H1 (cell line): Measurements from ENCODE around the gene PLCL2. TPM values are rescaled to one million over a fixed set of nuclear protein-coding genes. Genes with fewer than 3 reads are reported as not detected.

Experiments
- CTCF ChIA-PET: fragments of 300-600 bp; sonication (Branson Sonifier 250); formaldehyde crosslinking; loops from one replicate; lab custom pipeline; 2021; ENCODE audit not compliant: partially characterized antibody; lab: Charles Lee
- POLR2A ChIA-PET: fragments of 300-600 bp; sonication (Branson Sonifier 250); formaldehyde crosslinking; loops from one replicate; lab custom pipeline; 2021; ENCODE audit warnings: inconsistent platforms; ENCODE audit not compliant: partially characterized antibody; lab: Charles Lee
- DNase-seq, 2 experiments: peaks; one replicate each; pipeline versions ENCODE4 v3.0.0 to v3.0.0-alpha.2; 2010 to 2022; ENCODE audit warnings: low spot score in 2 of 2, low read depth in 1 of 2, mixed read lengths in 1 of 2
- FAIRE-seq: peaks from 2 replicates; lab custom pipeline; 2011; peaks lifted over from hg19 to GRCh38; lab: Jason Lieb, UNC
- H2AFZ ChIP-seq: 2 replicates; pipeline ENCODE4 v1.8.1; 2012; ENCODE audit warnings: low read length, inconsistent platforms
- H2AK5ac ChIP-seq: 2 replicates; pipeline ENCODE4 v1.6.1; 2013; ENCODE audit warnings: low read depth, low read length
- H2BK120ac ChIP-seq: replicated peaks from 2 replicates; pipeline ENCODE3; 2013; ENCODE audit warnings: low read depth, low read length, inconsistent platforms
- H2BK12ac ChIP-seq: 2 replicates; pipeline ENCODE4 v1.6.1; 2013; ENCODE audit warnings: low read depth, low read length
- H2BK15ac ChIP-seq: 2 replicates; pipeline ENCODE4 v1.6.1; 2013; ENCODE audit warnings: low read length
- H2BK20ac ChIP-seq: 2 replicates; pipeline ENCODE4 v1.6.1; 2013; ENCODE audit warnings: low read length
- H2BK5ac ChIP-seq: 2 replicates; pipeline ENCODE4 v1.6.1; 2013; ENCODE audit warnings: low read depth, low read length
- H3K14ac ChIP-seq: 2 replicates; pipeline ENCODE4 v1.6.1; 2013; ENCODE audit warnings: inconsistent platforms; ENCODE audit not compliant: insufficient read length
- H3K18ac ChIP-seq: 2 replicates; pipeline ENCODE4 v1.6.1; 2013; ENCODE audit warnings: low read length; ENCODE audit errors: extremely low read depth
- H3K23ac ChIP-seq: 2 replicates; pipeline ENCODE4 v1.6.1; 2013; ENCODE audit warnings: inconsistent platforms; ENCODE audit not compliant: insufficient read length
- H3K23me2 ChIP-seq: 2 replicates; pipeline ENCODE4 v1.6.1; 2013; ENCODE audit warnings: low read depth, low read length
- H3K27ac ChIP-seq: 2 replicates; pipeline ENCODE4 v1.6.1; 2011; ENCODE audit warnings: low read depth, low read length, inconsistent platforms
- H3K27me3 ChIP-seq, 4 experiments: replicated peaks in 1 of 4; 1 replicate in 1 of 4; 2 replicates in 3 of 4; pipeline versions ENCODE4 v1.6.1 to v1.8.1; 2011 to 2013; ENCODE audit warnings: low read length in 3 of 4, mild to moderate bottlenecking in 3 of 4, inconsistent platforms in 2 of 4, mixed read lengths in 2 of 4, moderate library complexity in 1 of 4; ENCODE audit not compliant: control insufficient read depth in 3 of 4, insufficient read depth in 3 of 4; ENCODE audit errors: extremely low read depth in 1 of 4
- H3K36me3 ChIP-seq, 4 experiments: 2 replicates each; pipeline versions ENCODE4 v1.6.1 to v1.8.1; 2011 to 2013; ENCODE audit warnings: mild to moderate bottlenecking in 4 of 4, low read length in 3 of 4, moderate library complexity in 2 of 4, control low read depth in 1 of 4, inconsistent platforms in 1 of 4; ENCODE audit not compliant: insufficient read depth in 4 of 4, control insufficient read depth in 2 of 4
- H3K4ac ChIP-seq: replicated peaks from 2 replicates; pipeline ENCODE3; 2013; ENCODE audit warnings: low read length, low read depth, mixed read lengths, inconsistent platforms; ENCODE audit not compliant: insufficient read length
- H3K4me1 ChIP-seq, 4 experiments: replicated peaks in 1 of 4; 1 replicate in 1 of 4; 2 replicates in 3 of 4; pipeline versions ENCODE4 v1.6.1 to v1.8.1; 2011 to 2013; ENCODE audit warnings: low read length in 3 of 4, inconsistent platforms in 2 of 4, mixed read lengths in 1 of 4; ENCODE audit not compliant: insufficient read depth in 4 of 4, control insufficient read depth in 3 of 4
- H3K4me2 ChIP-seq, 2 experiments: 2 replicates each; pipeline versions ENCODE4 v1.6.1 to v1.8.1; 2011 to 2013; ENCODE audit warnings: low read depth in 2 of 2, low read length in 2 of 2, control low read depth in 1 of 2, inconsistent platforms in 1 of 2, mild to moderate bottlenecking in 1 of 2; ENCODE audit not compliant: insufficient read depth in 1 of 2
- H3K4me3 ChIP-seq, 4 experiments: fragments of 200-600, 300-600 bp in 1 of 4; sonication (generic), shearing (Covaris generic), sonication (Bioruptor Twin) in 1 of 4; 2 replicates each; pipeline versions ENCODE4 v1.5.1 to v1.8.1; 2011 to 2016; ENCODE audit warnings: low read length in 4 of 4, low read depth in 3 of 4, control low read depth in 2 of 4, inconsistent platforms in 2 of 4, mild to moderate bottlenecking in 2 of 4, mixed read lengths in 1 of 4, moderate library complexity in 1 of 4; ENCODE audit not compliant: insufficient read depth in 2 of 4; ENCODE audit errors: extremely low read depth in 1 of 4
- H3K56ac ChIP-seq: replicated peaks from 2 replicates; pipeline ENCODE3; 2013; ENCODE audit warnings: low read depth, mild to moderate bottlenecking, mixed read lengths, low read length, inconsistent platforms; ENCODE audit not compliant: insufficient read length
- H3K79me1 ChIP-seq: 2 replicates; pipeline ENCODE4 v1.6.1; 2013; ENCODE audit warnings: low read depth, low read length, control low read depth
- H3K79me2 ChIP-seq, 2 experiments: 2 replicates each; pipeline versions ENCODE4 v1.6.1 to v1.8.1; 2012 to 2013; ENCODE audit warnings: low read length in 2 of 2, mild to moderate bottlenecking in 2 of 2, inconsistent platforms in 1 of 2; ENCODE audit not compliant: insufficient read depth in 2 of 2, control insufficient read depth in 1 of 2
- H3K9ac ChIP-seq, 4 experiments: replicated peaks in 1 of 4; 1 replicate in 1 of 4; 2 replicates in 3 of 4; pipeline versions ENCODE4 v1.6.1 to v1.8.1; 2011 to 2013; ENCODE audit warnings: low read depth in 3 of 4, low read length in 3 of 4, control low read depth in 2 of 4, mild to moderate bottlenecking in 2 of 4, moderate library complexity in 2 of 4, inconsistent platforms in 1 of 4; ENCODE audit errors: extremely low read depth in 1 of 4
- H3K9me3 ChIP-seq, 2 experiments: 2 replicates each; pipeline versions ENCODE4 v1.6.1 to v1.8.1; 2012 to 2013; ENCODE audit warnings: mild to moderate bottlenecking in 2 of 2, moderate library complexity in 2 of 2, control low read depth in 1 of 2, inconsistent platforms in 1 of 2, low read depth in 1 of 2, low read length in 1 of 2, mixed read lengths in 1 of 2; ENCODE audit not compliant: insufficient read depth in 2 of 2
- H4K20me1 ChIP-seq, 2 experiments: replicated peaks in 1 of 2; 2 replicates each; pipeline versions ENCODE3 to v1.8.1; 2011 to 2013; ENCODE audit warnings: inconsistent platforms in 2 of 2, low read length in 2 of 2, mild to moderate bottlenecking in 1 of 2; ENCODE audit not compliant: insufficient read depth in 2 of 2, control insufficient read depth in 1 of 2
- H4K5ac ChIP-seq: 2 replicates; pipeline ENCODE4 v1.6.1; 2013; ENCODE audit warnings: low read length, low read depth, mixed read lengths, inconsistent platforms; ENCODE audit not compliant: insufficient read length
- H4K8ac ChIP-seq: 2 replicates; pipeline ENCODE4 v1.8.0; 2013; ENCODE audit warnings: mild to moderate bottlenecking, moderate library complexity, low read length, inconsistent platforms; ENCODE audit not compliant: insufficient read depth; ENCODE audit errors: extremely low read depth
- H4K91ac ChIP-seq: replicated peaks from 2 replicates; pipeline ENCODE3; 2013; ENCODE audit warnings: low read length, mixed read lengths, inconsistent platforms; ENCODE audit not compliant: insufficient read length
- ATF3 ChIP-seq: IDR thresholded peaks from 2 replicates; pipeline ENCODE4 v1.6.1; 2011; ENCODE audit warnings: low read depth, mild to moderate bottlenecking, low read length; ENCODE audit not compliant: insufficient read depth
- BCL11A ChIP-seq, 2 experiments: IDR thresholded peaks; one replicate each; pipeline ENCODE4 v1.6.1; 2011; ENCODE audit warnings: low read depth in 2 of 2, low read length in 2 of 2, mild to moderate bottlenecking in 2 of 2
- BRCA1 ChIP-seq: IDR thresholded peaks from 2 replicates; pipeline ENCODE4 v1.6.1; 2012; ENCODE audit warnings: low read depth, low read length, improper control_type of control experiment
- CREB1 ChIP-seq: IDR thresholded peaks from 2 replicates; pipeline ENCODE4 v1.6.1; 2012; ENCODE audit warnings: inconsistent platforms
- CTCF ChIP-seq, 3 experiments: IDR thresholded peaks; 1 replicate in 2 of 3; 2 replicates in 1 of 3; pipeline versions ENCODE4 v1.5.1 to v1.6.1; 2011; ENCODE audit warnings: low read length in 3 of 3, mild to moderate bottlenecking in 3 of 3, inconsistent platforms in 2 of 3, low read depth in 1 of 3, moderate library complexity in 1 of 3; ENCODE audit not compliant: insufficient read depth in 1 of 3; ENCODE audit errors: control extremely low read depth in 1 of 3
- EP300 ChIP-seq, 2 experiments: IDR thresholded peaks; 1 replicate in 1 of 2; 2 replicates in 1 of 2; pipeline ENCODE4 v1.6.1; 2011 to 2012; ENCODE audit warnings: low read depth in 2 of 2, low read length in 2 of 2, mild to moderate bottlenecking in 2 of 2, borderline replicate concordance in 1 of 2, inconsistent platforms in 1 of 2, moderate library complexity in 1 of 2
- SAP30 ChIP-seq: fragments of 300-600 bp; sonication (generic); IDR thresholded peaks from 2 replicates; pipeline ENCODE4 v1.7.1; 2012; ENCODE audit warnings: low read length, moderate library complexity, mild to moderate bottlenecking, inconsistent platforms; ENCODE audit not compliant: insufficient read depth, insufficient replicate concordance
- SUZ12 ChIP-seq: fragments of 200-600 bp; sonication (generic); IDR thresholded peaks from 2 replicates; pipeline ENCODE4 v1.6.1; 2012; ENCODE audit warnings: mild to moderate bottlenecking, inconsistent platforms, low read length, moderate library complexity, mixed read lengths
- TEAD4 ChIP-seq: IDR thresholded peaks from 2 replicates; pipeline ENCODE4 v1.6.1; 2012; ENCODE audit warnings: low read depth, low read length, inconsistent platforms, mixed read lengths
- WGBS, 2 experiments: shearing (Covaris generic) in 1 of 2; methylation state at CpG; one replicate each; pipeline versions ENCODE4 v1.1.6 to v1.1.7; 2013 to 2015; ENCODE audit warnings: low lambda C conversion rate in 2 of 2, mixed read lengths in 2 of 2, inconsistent platforms in 1 of 2, low coverage in 1 of 2, missing lambda C conversion rate in 1 of 2; ENCODE audit not compliant: insufficient replicate concordance in 2 of 2, insufficient coverage in 1 of 2, insufficient read length in 1 of 2; ENCODE audit errors: extremely low coverage in 1 of 2, missing lambda C conversion rate in 1 of 2; 5-methylcytosine and 5-hydroxymethylcytosine counted together
- polyA plus RNA-seq, 7 experiments: library from polyadenylated mRNA; depleted of rRNA in 3 of 7; stranded (reverse) in 5 of 7; unstranded in 2 of 7; fragments of >200 nt in 5 of 7; fragments of 200-250 nt in 2 of 7; gene quantifications; 1 replicate in 5 of 7; 2 replicates in 1 of 7; 4 replicates in 1 of 7; pipeline versions ENCODE4 v1.2.1 to v1.2.3, GENCODE V29; 2011 to 2013; ENCODE audit warnings: missing spikeins in 2 of 7, mixed read lengths in 2 of 7
- total RNA-seq: library from RNA; stranded (reverse); fragmentation: NEBNext Ultra II Directional; extraction: Animal tissue kit (Norgen Biotek cat#: 25700); gene quantifications from 2 replicates; pipeline ENCODE4 v1.2.1, GENCODE V29; 2021

The PLCL2 gene
- total and polyA plus RNA-seq, 2 of the 8 experiments (the other 6 are each of a cell fraction or from before 2014, with no cell fraction given): 3.5 to 6.8 TPM

GRCh38 chr3:16860234-16860633 lies 24.5 kb upstream of the PLCL2 start:
- Histone ChIP-seq H3K18ac (no peak overlapping the region), H2AFZ (no peak overlapping the region), H4K91ac (no peak overlapping the region), H3K9ac (no peak overlapping the region), H3K9me3 (0 out of 4 replicates have a peak, but pooled peaks cover 0 to 2% of the 10 kb centered on the region in 2 experiments), H3K4ac (no peak overlapping the region), H3K4me3 (no peak overlapping the region), H3K23me2 (no peaks in the 10 kb centered on the region), H3K27me3 (no peaks in the 10 kb centered on the region), H3K36me3 (no peaks in the 10 kb centered on the region), H3K79me1 (no peaks in the 10 kb centered on the region), H2BK5ac (no peak overlapping the region), H2AK5ac (no peak overlapping the region), H3K79me2 (no peaks in the 10 kb centered on the region), H4K20me1 (no peaks in the 10 kb centered on the region), H3K14ac (no peak overlapping the region), H3K4me1 (no peaks in the 10 kb centered on the region), H2BK15ac (no peak overlapping the region), H3K23ac (no peak overlapping the region), H2BK12ac (no peak overlapping the region), H4K5ac (no peak overlapping the region), H2BK120ac (no peak overlapping the region), H4K8ac (no peak overlapping the region), H2BK20ac (no peak overlapping the region), H3K56ac (no peak overlapping the region), H3K27ac (no peak overlapping the region), H3K4me2 (no peak overlapping the region)
- FAIRE-seq: no peak
- no peak for TF ChIP-seq SUZ12
- TF ChIP-seq BRCA1: no peak
- TF ChIP-seq BCL11A (IDR thresholded peaks at IDR 0.05; ENCODE audit: low read depth in 2 of 2, low read length in 2 of 2): no peak
- no peak for TF ChIP-seq SAP30
- no peak for TF ChIP-seq ATF3
- TF ChIP-seq TEAD4: no peak
- TF ChIP-seq CTCF (IDR thresholded peaks at IDR 0.05; ENCODE audit: control extremely low read depth in 1 of 3, insufficient read depth in 1 of 3, low read depth in 1 of 3, low read length in 3 of 3): no peak
- TF ChIP-seq CREB1: no peak
- no peak for TF ChIP-seq EP300 (IDR thresholded peaks at IDR 0.05; ENCODE audit: borderline replicate concordance in 1 of 2, low read depth in 2 of 2, low read length in 2 of 2)
- WGBS, 2 experiments: 86% methylated on average over 3 of the region's 3 CpGs; no CpG with 5 or more reads in 1 of the 2 experiments
- ChIA-PET CTCF (interaction anchor here (0.5 kb wide), 2 partner anchors 12 to 257 kb away, joined by 3 read pairs; no protein-coding TSS in a partner anchor), POLR2A (no interaction called here)
- DNase-seq: no peak
